GM23338 (cell line): ENCODE results near the gene MIX23. TPM values are rescaled to one million over a fixed set of nuclear protein-coding genes. Genes with fewer than 3 reads are reported as not detected.
A peak's percentile ranks its signal among the peaks of the same experiment; 100 is the strongest.

Source experiments
- ATAC-seq: fragments of 200-7000 bp; cut with Tn5 transposase; 3 replicates; pipeline ENCODE4 v1.9.1; 2020
- DNase-seq: peaks from one replicate; pipeline ENCODE4 v3.0.0-alpha.2; 2015; ENCODE audit warnings: low spot score
- H2AFZ ChIP-seq: fragments of 200-600 bp; sonication (generic); 2 replicates; pipeline ENCODE4 v1.8.0; 2016; ENCODE audit warnings: antibody characterized with exemption, mild to moderate bottlenecking, moderate library complexity
- H3F3A ChIP-seq: fragments of 200-600 bp; sonication (generic); replicated peaks from 2 replicates; pipeline ENCODE4 v1.8.0; 2017; ENCODE audit warnings: antibody characterized with exemption, mixed run types, low read depth
- H3K27ac ChIP-seq: fragments of 200-600 bp; sonication (generic); 2 replicates; pipeline ENCODE4 v1.6.1; 2016; ENCODE audit warnings: low read depth
- H3K27me3 ChIP-seq: fragments of 200-600 bp; sonication (generic); 2 replicates; pipeline ENCODE4 v1.8.0; 2016; ENCODE audit warnings: mild to moderate bottlenecking, mixed run types, moderate library complexity; ENCODE audit not compliant: insufficient read depth
- H3K36me3 ChIP-seq: fragments of 200-600 bp; sonication (generic); 2 replicates; pipeline ENCODE4 v1.8.0; 2016; ENCODE audit warnings: mild to moderate bottlenecking; ENCODE audit not compliant: insufficient read depth
- H3K4me1 ChIP-seq: fragments of 200-600 bp; sonication (generic); 2 replicates; pipeline ENCODE4 v1.8.0; 2016; ENCODE audit warnings: mild to moderate bottlenecking, moderate library complexity; ENCODE audit not compliant: insufficient read depth
- H3K4me2 ChIP-seq: fragments of 200-600 bp; sonication (generic); 2 replicates; pipeline ENCODE4 v1.7.1; 2017; ENCODE audit warnings: mixed run types
- H3K4me3 ChIP-seq: fragments of 200-600 bp; sonication (generic); 2 replicates; pipeline ENCODE4 v1.6.1; 2016; ENCODE audit warnings: mixed run types
- H3K79me2 ChIP-seq: fragments of 200-600 bp; sonication (generic); replicated peaks from 2 replicates; pipeline ENCODE4 v1.8.0; 2017; ENCODE audit warnings: mild to moderate bottlenecking; ENCODE audit not compliant: insufficient read depth
- H3K9me2 ChIP-seq: fragments of 200-600 bp; sonication (generic); 2 replicates; pipeline ENCODE4 v1.8.0; 2017; ENCODE audit not compliant: insufficient read depth
- H4K20me1 ChIP-seq: fragments of 200-600 bp; sonication (generic); replicated peaks from 2 replicates; pipeline ENCODE4 v1.8.0; 2017; ENCODE audit warnings: mild to moderate bottlenecking; ENCODE audit not compliant: insufficient read depth
- H3K27ac Mint-ChIP-seq: 2 replicates; pipeline ENCODE4 v1.8.0; 2020; ENCODE audit warnings: inconsistent platforms, mild to moderate bottlenecking, moderate library complexity, mixed read lengths
- H3K27me3 Mint-ChIP-seq: 3 replicates; pipeline ENCODE4 v1.8.0; 2022; ENCODE audit warnings: low read depth, mild to moderate bottlenecking, moderate library complexity, mixed read lengths, inconsistent platforms; ENCODE audit not compliant: insufficient read depth, poor library complexity
- H3K36me3 Mint-ChIP-seq: 3 replicates; pipeline ENCODE4 v1.8.0; 2021; ENCODE audit warnings: low read depth, mild to moderate bottlenecking, inconsistent platforms, moderate library complexity, mixed read lengths
- H3K4me1 Mint-ChIP-seq: 3 replicates; pipeline ENCODE4 v1.8.0; 2020; ENCODE audit warnings: mild to moderate bottlenecking, inconsistent platforms, mixed read lengths
- H3K4me3 Mint-ChIP-seq: 3 replicates; pipeline ENCODE4 v1.8.0; 2021; ENCODE audit warnings: moderate library complexity, mild to moderate bottlenecking, inconsistent platforms, mixed read lengths
- H3K9me3 Mint-ChIP-seq: 3 replicates; pipeline ENCODE4 v1.8.0; 2020; ENCODE audit warnings: moderate library complexity, mild to moderate bottlenecking, inconsistent platforms, mixed read lengths
- CREB1 ChIP-seq: fragments of 250-450 bp; sonication (Bioruptor Pico); IDR thresholded peaks from 2 replicates; pipeline ENCODE4 v1.5.0; 2020; ENCODE audit warnings: low read depth, mild to moderate bottlenecking, moderate library complexity
- ETS1 ChIP-seq: IDR thresholded peaks from 2 replicates; pipeline ENCODE4 v1.6.1; 2016; ENCODE audit warnings: antibody characterized with exemption
- EZH2 ChIP-seq: fragments of 200-600 bp; sonication (generic); IDR thresholded peaks from one replicate; pipeline ENCODE4 v1.8.0; 2017; ENCODE audit warnings: antibody characterized with exemption, mild to moderate bottlenecking, low read depth; ENCODE audit not compliant: unreplicated experiment
- EZH2phosphoT487 ChIP-seq: fragments of 200-600 bp; sonication (generic); IDR thresholded peaks from one replicate; pipeline ENCODE4 v1.8.1; 2018; ENCODE audit warnings: antibody characterized with exemption; ENCODE audit not compliant: unreplicated experiment
- JUNB ChIP-seq: IDR thresholded peaks from one replicate; pipeline ENCODE4 v1.6.1; 2016; ENCODE audit warnings: antibody characterized with exemption; ENCODE audit not compliant: unreplicated experiment
- NANOG ChIP-seq: IDR thresholded peaks from 2 replicates; pipeline ENCODE4 v1.6.1; 2016; ENCODE audit warnings: antibody characterized with exemption, borderline replicate concordance
- POLR2AphosphoS5 ChIP-seq: IDR thresholded peaks from 2 replicates; pipeline ENCODE4 v1.6.1; 2016; ENCODE audit warnings: antibody characterized with exemption, low read depth
- REST ChIP-seq: IDR thresholded peaks from one replicate; pipeline ENCODE4 v1.6.1; 2018; ENCODE audit warnings: antibody characterized with exemption; ENCODE audit not compliant: unreplicated experiment
- STAT1 ChIP-seq: IDR thresholded peaks from one replicate; pipeline ENCODE4 v1.6.1; 2016; ENCODE audit warnings: antibody characterized with exemption; ENCODE audit not compliant: unreplicated experiment
- ZNF114 ChIP-seq: fragments of 250-450 bp; sonication (Bioruptor Pico); IDR thresholded peaks from 2 replicates; pipeline ENCODE4 v1.5.0; 2020; ENCODE audit warnings: mild to moderate bottlenecking, moderate library complexity
- ZNF331 ChIP-seq: fragments of 250-450 bp; sonication (Bioruptor Pico); IDR thresholded peaks from 2 replicates; pipeline ENCODE4 v1.5.0; 2020; ENCODE audit warnings: low read depth, mild to moderate bottlenecking, moderate library complexity
- ZNF462 ChIP-seq: fragments of 250-450 bp; sonication (Bioruptor Pico); IDR thresholded peaks from 2 replicates; pipeline ENCODE4 v1.5.0; 2020; ENCODE audit warnings: mild to moderate bottlenecking, moderate library complexity
- polyA plus RNA-seq: library from polyadenylated mRNA; unstranded; fragments of >200 nt; fragmentation: Nextera tagmentation; extraction: Ambion mirVana; gene quantifications from 2 replicates; pipeline ENCODE4 v1.2.1, GENCODE V29; 2016
- total RNA-seq: library from RNA; depleted of rRNA; stranded (reverse); fragments of >200 nt; shearing (Covaris generic); gene quantifications from 2 replicates; pipeline ENCODE4 v1.2.3, GENCODE V29; 2014
- TF ChIP-seq, protein P1 (sequence below), 2 experiments: fragments of 200-600 bp in 1 of 2; sonication (generic) in 1 of 2; conservative IDR thresholded peaks; 2 replicates each; pipeline versions ENCODE4 v1.5.1 to v1.6.1; 2016 to 2017; ENCODE audit warnings: antibody characterized with exemption in 2 of 2, low read depth in 2 of 2, mild to moderate bottlenecking in 2 of 2, moderate library complexity in 1 of 2

Gene MIX23
- total and polyA plus RNA-seq, 2 experiments from 2014 or later, result 57.7 to 146 TPM

GRCh38 chr3:122415762-122416654 lies 33.0 kb upstream of the MIX23 start, which contains the start of gene WDR5B:
TSS of gene WDR5B (minus strand) at chr3:122416062. CDS start at chr3:122415528, 534 bp downstream.
- peaks cover 3% of the 10 kb centered on the region; the same call in 1 of the 3 replicates for H3K9me3 Mint-ChIP-seq

More at GRCh38 chr3:122415762-122416654, 33.0 kb upstream of the MIX23 start, which contains the start of gene WDR5B:
- H4K20me1 ChIP-seq, result 0 out of 2 replicates have a peak, but pooled peaks cover 5% of the 10 kb centered on the region
- H2AFZ ChIP-seq, result peak within 1 kb of the TSS; percentile 2; the same call in 1 of the 2 replicates
- DNase-seq (peak; percentile 99), ATAC-seq (peak; percentile 89)
- peaks cover 3% of the 10 kb centered on the region; the same call in 1 of the 2 replicates for H3F3A ChIP-seq
- H3K4me2 ChIP-seq, result peak within 1 kb of the TSS; percentile 99
- Mint-ChIP-seq H3K4me1 (peaks cover 9% of the 10 kb centered on the region), H3K27ac (peak within 1 kb of the TSS; percentile 99), H3K4me3 (peak within 1 kb of the TSS; percentile 99), H3K36me3 (peaks cover 2% of the 10 kb centered on the region), H3K27me3 (peaks cover 7% of the 10 kb centered on the region)
- H3K27ac ChIP-seq, result peak within 1 kb of the TSS; percentile 79
- no peaks in the 10 kb centered on the region for H3K27me3 ChIP-seq
- H3K9me2 ChIP-seq, result no peaks in the 10 kb centered on the region
- H3K4me1 ChIP-seq, result no peaks in the 10 kb centered on the region; the same call in 1 of the 2 replicates
- no peaks in the 10 kb centered on the region for H3K36me3 ChIP-seq
- H3K4me3 ChIP-seq, result peak within 1 kb of the TSS; percentile 78
- peak; percentile 97 for TF ChIP-seq POLR2AphosphoS5
- no peak for TF ChIP-seq NANOG
- TF ChIP-seq ZNF114 (CRISPR knock-in tag), result no peak
- peak; percentile 63; the same call in 1 of the 2 replicates for TF ChIP-seq ETS1
- TF ChIP-seq ZNF331 (CRISPR knock-in tag), result no peak
- no peak for TF ChIP-seq JUNB
- no peak for TF ChIP-seq ZNF462 (CRISPR knock-in tag)
- no peak for TF ChIP-seq STAT1
- no peak; the same call in 1 of the 2 replicates for TF ChIP-seq CREB1 (CRISPR knock-in tag)
- TF ChIP-seq REST, result peak; percentile 4
- no peak for TF ChIP-seq EZH2
- TF ChIP-seq, protein P1, sequence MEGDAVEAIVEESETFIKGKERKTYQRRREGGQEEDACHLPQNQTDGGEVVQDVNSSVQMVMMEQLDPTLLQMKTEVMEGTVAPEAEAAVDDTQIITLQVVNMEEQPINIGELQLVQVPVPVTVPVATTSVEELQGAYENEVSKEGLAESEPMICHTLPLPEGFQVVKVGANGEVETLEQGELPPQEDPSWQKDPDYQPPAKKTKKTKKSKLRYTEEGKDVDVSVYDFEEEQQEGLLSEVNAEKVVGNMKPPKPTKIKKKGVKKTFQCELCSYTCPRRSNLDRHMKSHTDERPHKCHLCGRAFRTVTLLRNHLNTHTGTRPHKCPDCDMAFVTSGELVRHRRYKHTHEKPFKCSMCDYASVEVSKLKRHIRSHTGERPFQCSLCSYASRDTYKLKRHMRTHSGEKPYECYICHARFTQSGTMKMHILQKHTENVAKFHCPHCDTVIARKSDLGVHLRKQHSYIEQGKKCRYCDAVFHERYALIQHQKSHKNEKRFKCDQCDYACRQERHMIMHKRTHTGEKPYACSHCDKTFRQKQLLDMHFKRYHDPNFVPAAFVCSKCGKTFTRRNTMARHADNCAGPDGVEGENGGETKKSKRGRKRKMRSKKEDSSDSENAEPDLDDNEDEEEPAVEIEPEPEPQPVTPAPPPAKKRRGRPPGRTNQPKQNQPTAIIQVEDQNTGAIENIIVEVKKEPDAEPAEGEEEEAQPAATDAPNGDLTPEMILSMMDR (conservative IDR thresholded peaks at IDR 0.05; ENCODE audit: low read depth in 2 of 2), result no peak
- no peak for TF ChIP-seq EZH2phosphoT487
- H3K79me2 ChIP-seq, result peaks cover 15% of the 10 kb centered on the region
